Caco-2 (cell line): ENCODE results near the gene MYOD1. TPM values are rescaled to one million over a fixed set of nuclear protein-coding genes. Genes with fewer than 3 reads are reported as not detected.

Experiments used
- BruUV-seq: library from RNA; stranded (reverse); fragments of 400-500 nt; replicated peaks from 2 replicates; lab custom pipeline; 2021; lab: Mats Ljungman, UMichigan
- CTCF ChIA-PET: fragments of 300-600 bp; sonication (Branson Sonifier 250); formaldehyde crosslinking; loops from one replicate; lab custom pipeline; 2022; ENCODE audit warnings: antibody characterized with exemption; lab: Charles Lee
- POLR2A ChIA-PET: fragments of 300-600 bp; sonication (Branson Sonifier 250); formaldehyde crosslinking; loops from one replicate; lab custom pipeline; 2022; ENCODE audit warnings: antibody characterized with exemption; lab: Charles Lee
- DNase-seq, 2 experiments: peaks; one replicate each; pipeline versions ENCODE4 v3.0.0 to v3.0.0-alpha.2; 2020 to 2022
- H3K27me3 ChIP-seq: replicated peaks from 2 replicates; pipeline ENCODE4 v1.6.0; 2011; ENCODE audit warnings: low read length; ENCODE audit not compliant: control insufficient read depth, insufficient read depth
- H3K36me3 ChIP-seq: 2 replicates; pipeline ENCODE4 v1.5.1; 2011; ENCODE audit warnings: low read length; ENCODE audit not compliant: control insufficient read depth, insufficient read depth
- H3K4me1 ChIP-seq: fragments of 250-450 bp; sonication (Bioruptor Pico); 2 replicates; pipeline ENCODE4 v1.5.1; 2020; ENCODE audit warnings: mild to moderate bottlenecking
- H3K4me3 ChIP-seq: 2 replicates; pipeline ENCODE4 v1.5.1; 2011; ENCODE audit warnings: low read depth, mild to moderate bottlenecking, control low read depth, low read length
- H3K9me3 ChIP-seq: fragments of 250-450 bp; sonication (Bioruptor Pico); 2 replicates; pipeline ENCODE4 v1.5.1; 2020; ENCODE audit warnings: mild to moderate bottlenecking, moderate library complexity
- H3K27ac Mint-ChIP-seq: one replicate; pipeline ENCODE4 v1.8.0; 2022; ENCODE audit warnings: mixed read lengths; ENCODE audit not compliant: unreplicated experiment
- H3K27me3 Mint-ChIP-seq: one replicate; pipeline ENCODE4 v1.8.0; 2022; ENCODE audit warnings: mixed read lengths; ENCODE audit not compliant: insufficient read depth, unreplicated experiment
- H3K36me3 Mint-ChIP-seq: one replicate; pipeline ENCODE4 v1.8.0; 2022; ENCODE audit warnings: mild to moderate bottlenecking, mixed read lengths; ENCODE audit not compliant: insufficient read depth, unreplicated experiment
- H3K4me1 Mint-ChIP-seq: one replicate; pipeline ENCODE4 v1.8.0; 2022; ENCODE audit warnings: low read depth, mixed read lengths; ENCODE audit not compliant: unreplicated experiment
- H3K4me3 Mint-ChIP-seq: one replicate; pipeline ENCODE4 v1.8.0; 2022; ENCODE audit warnings: mild to moderate bottlenecking, moderate library complexity, mixed read lengths; ENCODE audit not compliant: unreplicated experiment
- H3K9me3 Mint-ChIP-seq: one replicate; pipeline ENCODE4 v1.8.0; 2022; ENCODE audit warnings: mixed read lengths; ENCODE audit not compliant: unreplicated experiment
- CTCF ChIP-seq, 2 experiments: fragments of 200-600 bp in 1 of 2; IDR thresholded peaks; 1 replicate in 1 of 2; 2 replicates in 1 of 2; pipeline versions ENCODE4 v1.5.1 to v1.8.0; 2011 to 2022; ENCODE audit warnings: antibody characterized with exemption in 1 of 2, control low read depth in 1 of 2, inconsistent platforms in 1 of 2, low read depth in 1 of 2, low read length in 1 of 2, mild to moderate bottlenecking in 1 of 2, moderate library complexity in 1 of 2; ENCODE audit not compliant: insufficient read depth in 1 of 2, severe bottlenecking in 1 of 2, unreplicated experiment in 1 of 2
- intact Hi-C: fragments of 100-400 bp; cut with micrococcal nuclease; formaldehyde crosslinking; loops from one replicate; pipeline ENCODE4 v1.10.0; 2022; ENCODE audit not compliant: unreplicated experiment
- total RNA-seq: library from RNA; stranded (reverse); gene quantifications from 2 replicates; pipeline ENCODE4 v1.2.3, GENCODE V29; 2022

The MYOD1 gene
- total RNA-seq, 1 experiment from 2014 or later = not detected

GRCh38 chr11:17707830-17708229 is 11.5 kb upstream of the MYOD1 start:
- no peak for TF ChIP-seq CTCF (IDR thresholded peaks at IDR 0.05; ENCODE audit: insufficient read depth in 1 of 2, low read depth in 1 of 2, low read length in 1 of 2, severe bottlenecking in 1 of 2, unreplicated experiment in 1 of 2)
- no peaks in the 10 kb centered on the region for H3K4me1 Mint-ChIP-seq
- H3K27ac Mint-ChIP-seq = no peak overlapping the region
- Histone ChIP-seq H3K9me3 (no peaks in the 10 kb centered on the region), H3K4me3 (no peak overlapping the region), H3K27me3 (peaks cover 4% of the 10 kb centered on the region), H3K36me3 (no peaks in the 10 kb centered on the region), H3K4me1 (no peaks in the 10 kb centered on the region)
- intact Hi-C loops = no loop called here
- DNase-seq = no peak
- H3K36me3 Mint-ChIP-seq = peaks cover 4% of the 10 kb centered on the region
- H3K4me3 Mint-ChIP-seq = no peak overlapping the region
- POLR2A ChIA-PET = no interaction called here
- H3K9me3 Mint-ChIP-seq = peaks cover 13% of the 10 kb centered on the region
- no TSS peak for BruUV-seq
- CTCF ChIA-PET = interaction anchor here (0.6 kb wide), 1 partner anchor 23 kb away, joined by 3 read pairs; no protein-coding TSS in a partner anchor
- H3K27me3 Mint-ChIP-seq = peaks cover 14% of the 10 kb centered on the region

GRCh38 chr11:17711836-17712235 is 7.5 kb upstream of the MYOD1 start:
- CTCF ChIA-PET = interaction anchor here (2.2 kb wide), 1 partner anchor 19 kb away, joined by 13 read pairs; no protein-coding TSS in a partner anchor
- H3K36me3 Mint-ChIP-seq = no peaks in the 10 kb centered on the region
- Histone ChIP-seq H3K36me3 (no peaks in the 10 kb centered on the region), H3K9me3 (no peaks in the 10 kb centered on the region), H3K27me3 (peaks cover 4% of the 10 kb centered on the region), H3K4me1 (no peaks in the 10 kb centered on the region), H3K4me3 (no peak overlapping the region)
- TF ChIP-seq CTCF (IDR thresholded peaks at IDR 0.05; ENCODE audit: insufficient read depth in 1 of 2, low read depth in 1 of 2, low read length in 1 of 2, severe bottlenecking in 1 of 2, unreplicated experiment in 1 of 2) = no peak
- DNase-seq = no peak
- no peaks in the 10 kb centered on the region for H3K9me3 Mint-ChIP-seq
- intact Hi-C loops = loop anchor here (1.0 kb wide), 1 partner anchor 14 kb away; no protein-coding TSS in a partner anchor
- POLR2A ChIA-PET = no interaction called here
- BruUV-seq = no TSS peak
- H3K4me1 Mint-ChIP-seq = no peaks in the 10 kb centered on the region
- no peak overlapping the region for H3K4me3 Mint-ChIP-seq
- H3K27me3 Mint-ChIP-seq = peaks cover 6% of the 10 kb centered on the region
- H3K27ac Mint-ChIP-seq = no peak overlapping the region

- intact Hi-C loops = no loop called here
- ChIA-PET CTCF (no interaction called here), POLR2A (no interaction called here)
- Histone ChIP-seq H3K4me3 (no peak overlapping the region), H3K27me3 (peaks cover 2% of the 10 kb centered on the region), H3K36me3 (no peaks in the 10 kb centered on the region), H3K4me1 (no peaks in the 10 kb centered on the region), H3K9me3 (no peaks in the 10 kb centered on the region)
- Mint-ChIP-seq H3K9me3 (no peaks in the 10 kb centered on the region), H3K4me1 (no peaks in the 10 kb centered on the region), H3K36me3 (no peaks in the 10 kb centered on the region), H3K27ac (no peak overlapping the region), H3K27me3 (peaks cover 6% of the 10 kb centered on the region), H3K4me3 (no peak overlapping the region)
- DNase-seq = no peak
- no peak for TF ChIP-seq CTCF (IDR thresholded peaks at IDR 0.05; ENCODE audit: insufficient read depth in 1 of 2, low read depth in 1 of 2, low read length in 1 of 2, severe bottlenecking in 1 of 2, unreplicated experiment in 1 of 2)
- BruUV-seq = no TSS peak
Observed at GRCh38 chr11:17713851-17714250, 5.5 kb upstream of the MYOD1 start.
